ENCODE measurements around the gene ZCCHC17. TPM values are rescaled to one million over a fixed set of nuclear protein-coding genes. Genes with fewer than 3 reads are reported as not detected.
A peak's percentile ranks its signal among the peaks of the same experiment; 100 is the strongest.

The ZCCHC17 gene
- total RNA-seq, 1 donor from 2014 or later = 55.0 TPM

DNA sequence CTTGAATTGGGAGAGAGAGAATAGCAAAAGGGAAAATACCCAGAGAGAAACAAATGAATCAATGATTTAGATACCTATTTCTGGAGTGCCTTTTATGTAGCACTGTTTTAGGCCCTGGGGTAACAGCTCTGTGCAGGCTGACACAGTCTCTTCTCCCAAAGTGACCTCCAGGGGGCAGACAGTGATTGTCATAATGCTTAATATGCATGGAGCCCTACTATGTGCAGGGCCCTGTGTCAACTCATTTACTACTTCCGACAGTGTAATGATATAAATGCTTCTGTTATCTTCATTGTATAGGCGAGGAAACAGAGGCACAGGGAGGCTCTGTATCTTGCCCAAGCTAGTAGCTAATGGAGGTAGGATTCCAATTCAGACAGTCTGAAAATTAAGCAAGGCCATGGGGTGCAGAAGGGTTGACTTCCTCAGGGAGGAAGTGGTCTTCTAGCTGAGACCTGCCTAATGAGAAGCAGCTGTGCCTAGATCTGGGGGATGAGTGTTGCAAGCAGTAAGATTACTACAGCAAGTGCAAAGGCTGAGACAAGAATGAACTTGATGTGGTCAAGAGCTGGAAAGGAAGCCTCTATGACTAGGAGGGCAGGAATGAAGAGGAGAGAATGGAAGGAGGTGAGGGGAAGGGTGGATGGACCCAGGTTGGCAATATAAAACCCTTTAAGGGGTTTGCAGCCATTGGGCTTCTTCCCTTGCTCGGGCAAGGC lies 100.0 kb downstream of the ZCCHC17 start:
- H3K27me3 ChIP-seq = peaks cover 18% of the 10 kb centered on the region
- peak; percentile 46 for DNase-seq (ENCODE audit: low spot score)
- H3K4me3 ChIP-seq = no peak overlapping the region
- H3K27ac Mint-ChIP-seq = no peak overlapping the region
- no peaks in the 10 kb centered on the region for H3K36me3 Mint-ChIP-seq
- TF ChIP-seq CTCF (IDR thresholded peaks at IDR 0.05) (peak; percentile 58), EZH2phosphoT487 (IDR thresholded peaks at IDR 0.05) (no peak)
- H3K36me3 ChIP-seq = no peaks in the 10 kb centered on the region
- H2AFZ ChIP-seq (replicated peaks) = no peak overlapping the region
- no peak overlapping the region for H3K4me2 ChIP-seq
- no peak overlapping the region for H3K27ac ChIP-seq
- no peaks in the 10 kb centered on the region for H3K79me2 ChIP-seq (ENCODE audit: low read depth)
- H3F3A ChIP-seq (ENCODE audit: low read depth) = no peaks in the 10 kb centered on the region
- peaks cover 15% of the 10 kb centered on the region for H3K4me1 Mint-ChIP-seq
- H3K4me3 Mint-ChIP-seq = no peak overlapping the region
- no peaks in the 10 kb centered on the region for H4K20me1 ChIP-seq (ENCODE audit: low read depth)
- H3K9me3 ChIP-seq (ENCODE audit: low read depth) = no peaks in the 10 kb centered on the region
- H3K4me1 ChIP-seq = no peaks in the 10 kb centered on the region
- peaks cover 4% of the 10 kb centered on the region for H3K27me3 Mint-ChIP-seq (ENCODE audit: insufficient read depth, low read depth)
- H3K9me3 Mint-ChIP-seq = no peaks in the 10 kb centered on the region
- no peak overlapping the region for H3K9ac ChIP-seq

DNA sequence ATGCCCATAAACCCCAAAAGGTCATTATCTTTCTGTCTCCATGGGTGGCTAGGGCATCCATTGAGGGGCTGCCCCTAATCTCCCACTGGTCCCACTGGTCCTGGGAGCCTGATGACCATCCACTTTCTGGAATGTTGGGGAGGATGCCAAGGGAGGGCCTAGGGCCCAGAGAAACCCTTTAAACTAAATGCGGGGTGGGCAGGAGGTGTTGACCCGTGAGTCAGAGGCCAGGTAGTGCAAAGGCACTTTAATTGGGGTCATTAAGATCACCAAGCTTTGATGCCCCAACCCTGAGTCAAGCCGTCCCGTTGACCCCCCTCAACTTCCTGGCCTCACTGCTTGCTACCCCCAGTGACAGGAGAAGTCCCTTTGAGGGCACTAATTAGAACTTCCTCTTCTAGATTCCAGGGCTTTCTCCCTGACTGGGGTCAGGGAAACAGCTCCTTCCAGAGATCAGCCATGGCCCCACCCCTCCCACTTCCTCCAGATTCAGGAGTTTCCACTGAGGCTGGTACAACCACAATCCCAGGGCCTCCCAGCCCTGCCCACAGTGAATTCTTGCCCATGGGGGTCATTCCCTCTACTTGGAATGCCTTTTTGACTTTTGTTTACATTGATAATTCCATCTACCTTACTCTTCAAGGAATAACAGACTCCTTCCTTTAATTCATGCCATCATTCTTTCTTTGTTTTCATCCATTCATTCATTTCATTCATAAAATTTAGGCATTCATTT lies 100.7 kb downstream of the ZCCHC17 start:
- H3K27ac Mint-ChIP-seq = peak overlapping the region; percentile 12
- H3K27me3 ChIP-seq = peaks cover 18% of the 10 kb centered on the region
- H3K79me2 ChIP-seq (ENCODE audit: low read depth) = no peaks in the 10 kb centered on the region
- no peak overlapping the region for H2AFZ ChIP-seq (replicated peaks)
- no peaks in the 10 kb centered on the region for H3K36me3 Mint-ChIP-seq
- no peak overlapping the region for H3K4me3 ChIP-seq
- H3K27me3 Mint-ChIP-seq (ENCODE audit: insufficient read depth, low read depth) = peaks cover 5% of the 10 kb centered on the region
- H3K9ac ChIP-seq = no peak overlapping the region
- no peak overlapping the region for H3K27ac ChIP-seq
- no peak overlapping the region for H3K4me2 ChIP-seq
- H3K36me3 ChIP-seq = no peaks in the 10 kb centered on the region
- H3K4me1 ChIP-seq = no peaks in the 10 kb centered on the region
- no peaks in the 10 kb centered on the region for H4K20me1 ChIP-seq (ENCODE audit: low read depth)
- no peaks in the 10 kb centered on the region for H3F3A ChIP-seq (ENCODE audit: low read depth)
- no peak for DNase-seq (ENCODE audit: low spot score)
- H3K9me3 ChIP-seq (ENCODE audit: low read depth) = no peaks in the 10 kb centered on the region
- TF ChIP-seq EZH2 (IDR thresholded peaks at IDR 0.05) (no peak), EZH2phosphoT487 (IDR thresholded peaks at IDR 0.05) (no peak)
- H3K9me3 Mint-ChIP-seq = no peaks in the 10 kb centered on the region
- peaks cover 15% of the 10 kb centered on the region for H3K4me1 Mint-ChIP-seq
- no peak overlapping the region for H3K4me3 Mint-ChIP-seq

- Histone ChIP-seq H3K4me3 (no peak overlapping the region), H3K9me3 (ENCODE audit: low read depth) (no peaks in the 10 kb centered on the region), H4K20me1 (ENCODE audit: low read depth) (no peaks in the 10 kb centered on the region)
Observed at GRCh38 chr1:31398246-31398645, 101.4 kb downstream of the ZCCHC17 start.

More at GRCh38 chr1:31398246-31398645, 101.4 kb downstream of the ZCCHC17 start:
- H3K4me1 Mint-ChIP-seq = peaks cover 15% of the 10 kb centered on the region
- H3K9me3 Mint-ChIP-seq = no peaks in the 10 kb centered on the region
- Histone ChIP-seq H3F3A (ENCODE audit: low read depth) (no peaks in the 10 kb centered on the region), H3K4me2 (no peak overlapping the region), H3K9ac (no peak overlapping the region), H3K4me1 (no peaks in the 10 kb centered on the region), H3K36me3 (no peaks in the 10 kb centered on the region), H3K27ac (no peak overlapping the region), H3K27me3 (peaks cover 18% of the 10 kb centered on the region), H3K79me2 (ENCODE audit: low read depth) (no peaks in the 10 kb centered on the region), H2AFZ (replicated peaks) (no peak overlapping the region)
- H3K27ac Mint-ChIP-seq = no peak overlapping the region
- TF ChIP-seq CTCF (IDR thresholded peaks at IDR 0.05) = no peak
- TF ChIP-seq EZH2phosphoT487 (IDR thresholded peaks at IDR 0.05) = no peak
- TF ChIP-seq EZH2 (IDR thresholded peaks at IDR 0.05) = no peak
- no peaks in the 10 kb centered on the region for H3K36me3 Mint-ChIP-seq
- peaks cover 5% of the 10 kb centered on the region for H3K27me3 Mint-ChIP-seq (ENCODE audit: insufficient read depth, low read depth)
- no peak overlapping the region for H3K4me3 Mint-ChIP-seq
- no peak for DNase-seq (ENCODE audit: low spot score)
